ENCODE data around the gene SELENOI.

The SELENOI gene

DNA sequence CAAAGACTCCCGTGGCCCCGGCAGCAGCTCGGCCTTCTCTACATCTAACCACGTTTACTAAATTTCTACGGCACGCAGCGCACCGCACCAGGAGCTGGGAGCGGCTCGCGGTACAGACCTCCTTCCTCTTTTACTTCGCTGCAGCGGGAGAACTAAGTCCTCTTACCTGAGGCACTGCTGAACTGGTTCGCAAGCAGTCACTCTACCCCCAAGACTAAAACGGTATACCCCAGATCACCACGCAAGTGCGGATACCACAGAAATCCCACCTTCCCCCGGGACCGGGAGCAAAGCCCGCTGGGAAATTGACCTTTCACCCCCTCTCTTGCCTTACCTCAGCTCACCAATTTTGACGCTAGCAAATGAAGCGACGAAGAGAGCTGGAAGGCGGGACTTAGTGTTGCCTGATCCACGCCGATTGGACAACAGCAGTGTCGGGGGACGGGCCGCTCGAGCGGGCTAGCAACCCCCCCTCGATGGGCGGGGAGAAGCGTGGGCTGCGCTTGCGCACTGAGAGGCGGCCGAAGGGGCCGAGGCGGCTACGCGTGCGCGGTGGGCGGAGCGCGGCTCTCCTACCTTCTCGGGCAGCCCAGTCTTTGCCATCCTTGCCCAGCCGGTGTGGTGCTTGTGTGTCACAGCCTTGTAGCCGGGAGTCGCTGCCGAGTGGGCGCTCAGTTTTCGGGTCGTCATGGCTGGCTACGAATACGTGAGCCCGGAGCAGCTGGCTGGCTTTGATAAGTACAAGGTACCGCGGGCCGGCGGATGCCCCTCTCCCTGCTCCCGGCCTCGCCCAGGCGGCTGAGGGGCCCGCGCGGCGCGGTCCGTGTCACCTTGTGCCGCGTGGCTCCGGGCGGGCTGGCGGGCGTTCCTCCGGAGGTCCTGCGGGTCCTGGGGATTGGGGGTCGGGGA lies at the start of gene SELENOI:
TSS of gene SELENOI (plus strand) at position 599 of the 909 bp plus-strand sequence. CDS start at position 689, 90 bp downstream.
- DNase-seq (ENCODE audit: insufficient read length, low spot score) (peak; percentile 47), FAIRE-seq (no peak)
- TF ChIP-seq CTCF (IDR thresholded peaks at IDR 0.05; ENCODE audit: insufficient read depth, missing control alignments): no peak

DNA sequence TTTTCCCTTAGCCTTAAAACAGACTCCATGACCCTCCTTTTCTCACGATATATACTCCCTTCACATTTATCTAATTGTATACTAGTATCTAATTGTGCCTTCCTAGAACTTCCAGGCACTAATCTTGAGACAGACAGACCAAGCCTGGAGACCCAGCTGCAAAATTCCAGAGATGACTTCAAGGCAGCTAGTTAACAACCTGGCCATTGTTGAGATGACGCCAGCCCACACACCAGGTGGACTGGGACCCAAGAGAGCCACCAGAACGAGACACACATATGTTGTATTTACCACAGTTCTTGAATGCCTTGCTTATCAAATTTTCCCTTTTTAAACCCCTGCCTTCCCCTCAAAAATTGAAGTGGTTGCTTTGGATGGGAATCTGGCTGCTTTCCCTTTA lies 48.9 kb upstream of the SELENOI start:
- TF ChIP-seq CTCF (IDR thresholded peaks at IDR 0.05; ENCODE audit: insufficient read depth, missing control alignments): no peak
- FAIRE-seq: no peak
- no peak for DNase-seq (ENCODE audit: insufficient read length, low spot score)

DNA sequence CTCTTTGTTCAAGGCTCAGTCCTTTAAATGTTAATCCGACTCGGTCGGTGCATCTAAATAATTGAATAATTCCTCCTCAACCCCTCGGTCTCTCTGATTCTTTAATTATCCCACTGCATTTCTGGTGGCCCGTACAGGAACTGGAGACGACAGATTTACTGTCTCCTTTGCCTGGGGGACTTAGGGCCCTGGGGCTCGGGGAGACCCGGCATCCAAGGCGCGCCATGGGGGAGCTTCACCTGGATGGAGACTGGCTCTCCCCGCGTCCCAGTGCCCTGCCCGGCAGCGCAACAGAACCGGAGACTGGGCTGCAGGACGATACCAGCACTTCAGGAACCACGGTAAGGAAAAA lies 47.7 kb upstream of the SELENOI start:
- DNase-seq (ENCODE audit: insufficient read length, low spot score): no peak
- FAIRE-seq: no peak
- TF ChIP-seq CTCF (IDR thresholded peaks at IDR 0.05; ENCODE audit: insufficient read depth, missing control alignments): no peak

GRCh38 chr2:26298638-26299393 lies 47.1 kb upstream of the SELENOI start:
- no peak for TF ChIP-seq CTCF (IDR thresholded peaks at IDR 0.05; ENCODE audit: insufficient read depth, missing control alignments)
- FAIRE-seq (no peak), DNase-seq (ENCODE audit: insufficient read length, low spot score) (no peak)

GRCh38 chr2:26299471-26300101 lies 46.4 kb upstream of the SELENOI start:
- FAIRE-seq: no peak

More at GRCh38 chr2:26299471-26300101, 46.4 kb upstream of the SELENOI start:
- DNase-seq (ENCODE audit: insufficient read length, low spot score): no peak
- no peak for TF ChIP-seq CTCF (IDR thresholded peaks at IDR 0.05; ENCODE audit: insufficient read depth, missing control alignments)
